Astrocyte (in vitro differentiated cells and primary cell): ENCODE data around the gene ECSCR. TPM values are rescaled to one million over a fixed set of nuclear protein-coding genes. Genes with fewer than 3 reads are reported as not detected.

Source experiments
- DNase-seq: peaks from one replicate; pipeline ENCODE4 v3.0.0-alpha.2; 2010; ENCODE audit warnings: low read depth
- FAIRE-seq: peaks from 2 replicates; lab custom pipeline; 2011; peaks lifted over from hg19 to GRCh38; lab: Jason Lieb, UNC
- H2AFZ ChIP-seq: 2 replicates; pipeline ENCODE4 v1.6.0; 2012; ENCODE audit warnings: low read depth, low read length, inconsistent platforms
- H3K27ac ChIP-seq: 2 replicates; pipeline ENCODE4 v1.5.1; 2011; ENCODE audit warnings: low read depth, low read length, inconsistent platforms
- H3K27me3 ChIP-seq: 2 replicates; pipeline ENCODE4 v1.6.0; 2011; ENCODE audit warnings: low read length, inconsistent platforms; ENCODE audit not compliant: insufficient read depth
- H3K36me3 ChIP-seq: 2 replicates; pipeline ENCODE4 v1.5.1; 2011; ENCODE audit warnings: low read length, inconsistent platforms; ENCODE audit not compliant: insufficient read depth
- H3K4me1 ChIP-seq: 2 replicates; pipeline ENCODE4 v1.5.1; 2011; ENCODE audit warnings: low read length, inconsistent platforms; ENCODE audit not compliant: insufficient read depth
- H3K4me2 ChIP-seq: 2 replicates; pipeline ENCODE4 v1.6.0; 2012; ENCODE audit warnings: low read length, inconsistent platforms
- H3K4me3 ChIP-seq: 2 replicates; pipeline ENCODE4 v1.5.1; 2011; ENCODE audit warnings: low read depth, mild to moderate bottlenecking, low read length, inconsistent platforms; ENCODE audit not compliant: insufficient read depth
- H3K79me2 ChIP-seq: 2 replicates; pipeline ENCODE4 v1.6.0; 2012; ENCODE audit warnings: mild to moderate bottlenecking, low read length, inconsistent platforms; ENCODE audit not compliant: insufficient read depth
- H3K9ac ChIP-seq: 2 replicates; pipeline ENCODE4 v1.6.0; 2012; ENCODE audit warnings: mild to moderate bottlenecking, low read length, inconsistent platforms
- H3K9me3 ChIP-seq: 2 replicates; pipeline ENCODE4 v1.5.1; 2012; ENCODE audit warnings: low read depth, mild to moderate bottlenecking, low read length, inconsistent platforms; ENCODE audit not compliant: insufficient read depth
- H4K20me1 ChIP-seq: 2 replicates; pipeline ENCODE4 v1.6.0; 2012; ENCODE audit warnings: low read length, inconsistent platforms; ENCODE audit not compliant: insufficient read depth
- H3K27ac Mint-ChIP-seq: one replicate; pipeline ENCODE4 v1.8.0; 2021; ENCODE audit warnings: mild to moderate bottlenecking, mixed read lengths; ENCODE audit not compliant: unreplicated experiment
- H3K27me3 Mint-ChIP-seq: one replicate; pipeline ENCODE4 v1.8.0; 2021; ENCODE audit warnings: low read depth, mixed read lengths; ENCODE audit not compliant: unreplicated experiment
- H3K36me3 Mint-ChIP-seq: one replicate; pipeline ENCODE4 v1.8.0; 2021; ENCODE audit warnings: low read depth, mixed read lengths; ENCODE audit not compliant: unreplicated experiment
- H3K4me1 Mint-ChIP-seq: one replicate; pipeline ENCODE4 v1.8.0; 2021; ENCODE audit warnings: low read depth, mixed read lengths; ENCODE audit not compliant: unreplicated experiment
- H3K4me3 Mint-ChIP-seq: one replicate; pipeline ENCODE4 v1.8.0; 2021; ENCODE audit warnings: mild to moderate bottlenecking, moderate library complexity, mixed read lengths; ENCODE audit not compliant: unreplicated experiment
- H3K9me3 Mint-ChIP-seq: one replicate; pipeline ENCODE4 v1.8.0; 2021; ENCODE audit warnings: mild to moderate bottlenecking, mixed read lengths; ENCODE audit not compliant: unreplicated experiment
- CTCF ChIP-seq: IDR thresholded peaks from 2 replicates; pipeline ENCODE4 v1.5.1; 2011; ENCODE audit warnings: low read depth, mild to moderate bottlenecking, inconsistent platforms, low read length, moderate library complexity; ENCODE audit not compliant: insufficient read depth
- EZH2 ChIP-seq: IDR thresholded peaks from 2 replicates; pipeline ENCODE4 v1.6.1; 2012; ENCODE audit warnings: mild to moderate bottlenecking, low read length, inconsistent platforms; ENCODE audit not compliant: insufficient read depth
- total RNA-seq: library from RNA; stranded (reverse); gene quantifications from 2 replicates; pipeline ENCODE4 v1.2.1, GENCODE V29; 2021

The ECSCR gene
- total RNA-seq, 1 donor from 2014 or later = 1.00 TPM

GRCh38 chr5:139401546-139401945 lies 61.0 kb downstream of the ECSCR start:
- TF ChIP-seq CTCF = no peak
- TF ChIP-seq EZH2 = no peak

GRCh38 chr5:139399501-139400121 lies 62.9 kb downstream of the ECSCR start:
- no peak overlapping the region for H3K4me3 Mint-ChIP-seq
- H3K79me2 ChIP-seq = no peaks in the 10 kb centered on the region
- no peaks in the 10 kb centered on the region for H3K9me3 ChIP-seq
- H3K27me3 Mint-ChIP-seq = peaks cover 6% of the 10 kb centered on the region
- peaks cover 4% of the 10 kb centered on the region for H3K4me1 Mint-ChIP-seq
- H3K4me1 ChIP-seq = peaks cover 12% of the 10 kb centered on the region
- no peak overlapping the region for H3K4me2 ChIP-seq
- no peak for DNase-seq
- H3K27ac ChIP-seq = no peak overlapping the region
- no peak overlapping the region for H3K9ac ChIP-seq
- no peaks in the 10 kb centered on the region for H3K36me3 ChIP-seq
- H3K27ac Mint-ChIP-seq = no peak overlapping the region
- TF ChIP-seq EZH2 = no peak
- TF ChIP-seq CTCF = no peak
- peaks cover 3% of the 10 kb centered on the region for H4K20me1 ChIP-seq
- H3K9me3 Mint-ChIP-seq = no peaks in the 10 kb centered on the region
- no peak for FAIRE-seq
- H3K36me3 Mint-ChIP-seq = peaks cover 9% of the 10 kb centered on the region
- H3K27me3 ChIP-seq = peaks cover under 1% of the 10 kb centered on the region
- no peak overlapping the region for H3K4me3 ChIP-seq
- no peak overlapping the region for H2AFZ ChIP-seq

More at GRCh38 chr5:139401546-139401945, 61.0 kb downstream of the ECSCR start:
- Histone ChIP-seq H3K9ac (no peak overlapping the region), H3K4me2 (no peak overlapping the region), H2AFZ (no peak overlapping the region), H3K9me3 (no peaks in the 10 kb centered on the region), H3K36me3 (no peaks in the 10 kb centered on the region), H3K27me3 (no peaks in the 10 kb centered on the region), H3K4me3 (no peak overlapping the region), H3K27ac (no peak overlapping the region), H3K79me2 (no peaks in the 10 kb centered on the region), H4K20me1 (no peaks in the 10 kb centered on the region), H3K4me1 (peaks cover 12% of the 10 kb centered on the region)
- no peaks in the 10 kb centered on the region for H3K27me3 Mint-ChIP-seq
- FAIRE-seq (no peak), DNase-seq (no peak)
- peaks cover 2% of the 10 kb centered on the region for H3K36me3 Mint-ChIP-seq
- no peaks in the 10 kb centered on the region for H3K9me3 Mint-ChIP-seq
- no peak overlapping the region for H3K27ac Mint-ChIP-seq
- no peak overlapping the region for H3K4me3 Mint-ChIP-seq
- H3K4me1 Mint-ChIP-seq = peaks cover 2% of the 10 kb centered on the region

Other genes with a start within 250 kb of the ECSCR start
- gene MATR3, start 169.0 kb downstream of the ECSCR start, total RNA-seq = 126 and 134 TPM in 2 replicates
- gene PAIP2, start 120.9 kb downstream of the ECSCR start, total RNA-seq = 64.2 and 75.3 TPM in 2 replicates
- gene SLC23A1, start 79.4 kb downstream of the ECSCR start, total RNA-seq = not detected in 2 replicates
- gene MZB1, start 72.8 kb downstream of the ECSCR start, total RNA-seq = 0.22 TPM in 1 of 2 replicates, not detected in the other
- gene PROB1, start 67.6 kb downstream of the ECSCR start, total RNA-seq = 0.59 and 0.60 TPM in 2 replicates
- gene SPATA24, start 58.7 kb downstream of the ECSCR start, total RNA-seq = 4.5 and 5.2 TPM in 2 replicates
- gene DNAJC18, start 23.2 kb downstream of the ECSCR start, total RNA-seq = 18.8 and 21.4 TPM in 2 replicates
- gene SMIM33, start 8.3 kb upstream of the ECSCR start, total RNA-seq = not detected in 2 replicates
- gene STING1, start 20.0 kb upstream of the ECSCR start, total RNA-seq = 1.8 and 3.3 TPM in 2 replicates
- gene UBE2D2, start 98.6 kb upstream of the ECSCR start, total RNA-seq = 161 and 169 TPM in 2 replicates
- 151 and 185 TPM in 2 replicates for gene CXXC5, start 185.6 kb upstream of the ECSCR start, total RNA-seq